ENCODE results near the gene FUNDC1.
"Not testable (repeated sequence)": the region's sequence is repeated elsewhere in the genome, so short reads cannot be mapped to it uniquely, and the experiment has no call there.

FUNDC1 gene, protein sequence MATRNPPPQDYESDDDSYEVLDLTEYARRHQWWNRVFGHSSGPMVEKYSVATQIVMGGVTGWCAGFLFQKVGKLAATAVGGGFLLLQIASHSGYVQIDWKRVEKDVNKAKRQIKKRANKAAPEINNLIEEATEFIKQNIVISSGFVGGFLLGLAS

GRCh38 chrX:44542567-44543325 lies at the start of gene FUNDC1:
FUNDC1 (minus strand) TSS chrX:44542859; CDS start chrX:44542832, 27 bp downstream.
- peak; percentile 85 for DNase-seq (ENCODE audit: extremely low read depth in 1 of 2, low read depth in 1 of 2)

- no peak for DNase-seq (ENCODE audit: extremely low read depth in 1 of 2, low read depth in 1 of 2)
Measured at GRCh38 chrX:44585866-44586265, 43.2 kb upstream of the FUNDC1 start.

DNA sequence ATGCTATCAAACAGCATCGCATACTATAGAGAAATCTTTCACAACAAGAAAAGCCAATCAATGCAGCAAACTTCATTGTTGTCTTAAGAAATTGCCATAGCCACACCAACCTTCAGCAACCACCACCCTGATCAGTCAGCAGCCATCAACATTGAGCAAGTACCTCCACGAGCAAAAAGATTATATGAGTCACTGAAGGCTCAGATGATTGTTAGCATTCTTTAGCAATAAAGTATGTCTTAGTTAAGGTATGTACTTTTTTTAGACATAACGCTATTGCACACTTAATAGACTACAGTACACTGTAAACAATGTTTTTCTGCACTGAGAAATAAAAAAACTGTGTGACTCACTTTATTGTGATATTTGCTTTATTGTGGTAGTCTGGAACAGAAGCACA lies 37.8 kb upstream of the FUNDC1 start:
- no peak for DNase-seq (ENCODE audit: extremely low read depth in 1 of 2, low read depth in 1 of 2)

- DNase-seq (ENCODE audit: extremely low read depth in 1 of 2, low read depth in 1 of 2): no peak
Measured at GRCh38 chrX:44572340-44572938, 29.8 kb upstream of the FUNDC1 start.

DNA sequence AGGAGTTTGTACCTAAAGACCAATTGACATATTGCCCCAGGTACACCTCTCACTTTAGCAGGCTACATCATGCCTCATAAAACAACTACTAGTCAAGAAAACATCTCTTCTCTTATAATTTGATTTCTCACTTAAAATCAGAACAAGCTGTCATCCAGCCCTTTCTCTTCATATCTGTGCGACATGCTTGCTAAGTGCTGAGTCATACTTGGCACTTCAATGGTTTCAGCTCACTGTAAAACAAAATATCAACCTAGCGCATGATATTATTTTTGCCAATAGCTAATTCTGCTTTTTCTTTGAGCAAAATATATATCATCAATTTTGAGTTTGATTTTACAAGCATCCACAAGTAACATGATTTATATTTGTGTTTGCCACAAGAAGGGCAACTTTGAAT lies 27.9 kb upstream of the FUNDC1 start:
- no peak for DNase-seq (ENCODE audit: extremely low read depth in 1 of 2, low read depth in 1 of 2)

DNA sequence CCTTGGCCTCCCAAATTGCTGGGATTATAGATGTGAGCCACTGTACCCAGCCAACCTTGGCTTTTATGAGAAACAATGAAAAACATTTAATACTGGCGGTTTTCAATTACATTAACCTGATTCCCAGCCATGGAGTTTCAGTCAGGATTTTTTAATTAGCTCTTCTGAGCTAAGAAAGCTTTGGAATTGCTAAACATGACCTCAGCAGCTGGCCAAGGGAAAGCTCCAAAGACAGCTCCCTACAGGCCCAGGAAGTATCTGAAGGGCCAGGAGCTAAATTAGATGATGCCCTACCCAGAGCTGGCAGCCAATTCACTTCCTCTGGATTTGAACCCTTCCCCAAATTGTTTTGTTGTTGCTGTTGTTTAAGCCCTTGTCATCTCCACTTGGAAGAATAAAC lies 26.5 kb upstream of the FUNDC1 start:
- DNase-seq (ENCODE audit: extremely low read depth in 1 of 2, low read depth in 1 of 2): no peak

DNA sequence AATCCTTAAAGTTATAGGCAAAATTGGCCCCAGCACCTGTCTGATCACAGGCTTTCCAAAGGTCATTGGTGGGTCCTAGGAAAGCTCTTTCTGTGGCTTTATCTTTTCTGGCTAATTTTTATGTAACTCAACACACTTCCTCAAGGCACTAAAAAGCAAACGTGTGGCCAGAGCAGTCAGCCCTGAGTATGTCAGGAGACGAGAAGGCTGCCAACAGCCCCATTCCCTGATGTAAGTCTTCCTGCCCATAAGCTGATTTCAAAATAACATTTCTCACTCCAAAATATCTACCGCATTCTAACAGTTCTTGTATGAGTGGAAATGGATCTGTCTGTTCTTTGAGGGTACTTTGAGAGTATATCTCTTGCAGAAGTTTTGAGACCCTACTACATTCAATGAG lies 25.5 kb upstream of the FUNDC1 start:
- no peak for DNase-seq (ENCODE audit: extremely low read depth in 1 of 2, low read depth in 1 of 2)

- not testable (repeated sequence) for DNase-seq (ENCODE audit: extremely low read depth in 1 of 2, low read depth in 1 of 2)
Measured at GRCh38 chrX:44561896-44562295, 19.2 kb upstream of the FUNDC1 start.

DNA sequence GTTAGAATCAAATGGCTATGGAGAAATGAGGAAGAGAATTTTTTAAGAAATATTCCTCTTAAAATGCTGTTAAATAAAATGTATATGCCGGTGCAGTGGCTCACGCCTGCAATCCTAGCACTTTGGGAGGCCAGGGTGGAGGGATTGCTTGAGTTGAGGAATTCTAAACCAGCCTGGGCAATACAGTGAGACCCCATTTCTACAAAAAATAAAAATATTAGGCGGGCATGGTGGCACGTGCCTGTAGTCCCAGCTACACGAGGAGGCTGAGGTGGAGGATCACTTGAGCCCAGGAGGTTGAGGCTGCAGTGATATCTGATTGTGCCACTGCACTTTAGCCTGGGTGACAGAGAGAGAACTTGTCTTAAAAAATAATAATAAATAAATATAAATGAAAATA lies 7.9 kb upstream of the FUNDC1 start:
- no peak for DNase-seq (ENCODE audit: extremely low read depth in 1 of 2, low read depth in 1 of 2)

- DNase-seq (ENCODE audit: extremely low read depth in 1 of 2, low read depth in 1 of 2): not testable (repeated sequence)
Measured at GRCh38 chrX:44545454-44545853, 2.8 kb upstream of the FUNDC1 start.

GRCh38 chrX:44544036-44544435 lies 1.4 kb upstream of the FUNDC1 start:
- no peak for DNase-seq (ENCODE audit: extremely low read depth in 1 of 2, low read depth in 1 of 2)

DNA sequence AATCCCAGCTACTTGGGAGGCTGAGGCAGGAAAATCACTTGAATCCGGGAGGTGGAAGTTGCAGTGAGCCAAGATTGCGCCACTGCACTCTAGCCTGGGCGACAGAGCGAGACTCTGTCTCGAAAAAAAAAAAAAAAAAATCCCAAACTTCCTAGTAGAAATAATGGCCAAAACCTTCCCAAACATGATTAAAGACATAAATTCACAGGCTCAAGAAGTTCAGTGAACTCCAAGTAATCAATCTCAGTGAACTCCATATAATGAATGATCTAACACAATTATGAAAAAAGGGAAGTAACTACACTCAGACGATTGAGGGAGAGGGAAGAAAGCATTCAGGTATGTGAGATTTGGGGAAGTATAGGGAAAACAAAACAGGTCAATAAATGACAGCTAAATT lies 6.5 kb downstream of the FUNDC1 start:
- DNase-seq (ENCODE audit: extremely low read depth in 1 of 2, low read depth in 1 of 2): no peak

DNA sequence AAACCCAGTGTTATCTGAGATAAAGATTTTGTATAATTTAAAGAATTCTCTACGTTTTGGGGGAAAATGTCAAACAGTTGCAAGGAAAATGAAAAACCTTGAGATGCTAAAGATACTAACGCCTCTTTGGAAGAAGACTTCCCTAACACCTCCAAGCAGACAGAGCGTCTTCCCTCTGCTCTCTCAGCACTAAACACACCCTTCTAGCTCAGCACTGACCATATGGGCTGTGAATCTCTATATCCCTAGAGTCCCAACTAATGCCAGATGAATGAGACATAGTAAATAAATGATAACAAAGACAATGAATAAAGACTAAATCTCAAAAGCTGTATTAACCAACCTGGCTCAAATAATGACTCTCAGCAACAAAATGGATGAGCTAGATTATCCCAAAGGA lies 13.3 kb downstream of the FUNDC1 start:
- no peak for DNase-seq (ENCODE audit: extremely low read depth in 1 of 2, low read depth in 1 of 2)

DNA sequence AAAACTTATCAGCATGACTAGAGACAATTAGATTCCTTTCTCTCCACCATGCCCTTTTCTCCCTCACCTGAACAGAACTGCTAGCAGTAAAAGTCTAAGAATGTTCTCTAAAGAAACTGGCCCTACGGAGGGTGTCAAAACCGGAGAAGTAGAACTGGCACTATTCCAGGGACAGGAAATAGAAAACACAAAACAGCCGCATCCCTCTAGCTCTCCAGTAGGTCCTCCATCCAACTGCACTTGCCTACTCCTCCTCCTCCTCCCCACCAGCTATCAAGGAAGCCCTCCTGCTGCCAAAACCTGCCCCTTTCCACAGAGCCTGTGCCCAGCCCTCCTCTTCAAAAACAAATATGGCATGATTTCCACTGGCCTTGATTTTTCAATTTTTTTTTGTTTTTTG lies 28.4 kb downstream of the FUNDC1 start:
- DNase-seq (ENCODE audit: extremely low read depth in 1 of 2, low read depth in 1 of 2): no peak

GRCh38 chrX:44507292-44507691 lies 35.4 kb downstream of the FUNDC1 start:
- peak in 1 of 2 donors; percentile 8 for DNase-seq (ENCODE audit: extremely low read depth in 1 of 2, low read depth in 1 of 2)

DNA sequence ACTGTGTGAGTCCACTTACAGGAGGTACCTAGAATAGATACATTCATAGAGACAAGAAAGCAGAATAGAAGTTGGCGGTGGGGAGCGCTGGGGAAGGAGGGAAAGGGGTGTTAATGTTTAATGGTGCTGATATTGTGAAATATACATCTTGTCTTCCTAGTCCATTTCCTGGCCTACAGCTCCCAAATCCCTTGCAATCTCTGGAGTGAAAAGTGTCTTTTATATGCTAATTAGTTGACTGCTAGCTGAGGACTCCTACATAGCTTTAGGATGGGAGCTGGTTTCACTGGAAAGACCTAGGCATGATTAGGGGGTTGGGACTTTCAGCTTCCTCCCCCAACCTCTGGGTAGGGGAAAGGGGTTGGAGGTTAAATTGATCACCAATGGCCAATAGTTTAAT lies 36.0 kb downstream of the FUNDC1 start:
- DNase-seq (ENCODE audit: extremely low read depth in 1 of 2, low read depth in 1 of 2): no peak

DNA sequence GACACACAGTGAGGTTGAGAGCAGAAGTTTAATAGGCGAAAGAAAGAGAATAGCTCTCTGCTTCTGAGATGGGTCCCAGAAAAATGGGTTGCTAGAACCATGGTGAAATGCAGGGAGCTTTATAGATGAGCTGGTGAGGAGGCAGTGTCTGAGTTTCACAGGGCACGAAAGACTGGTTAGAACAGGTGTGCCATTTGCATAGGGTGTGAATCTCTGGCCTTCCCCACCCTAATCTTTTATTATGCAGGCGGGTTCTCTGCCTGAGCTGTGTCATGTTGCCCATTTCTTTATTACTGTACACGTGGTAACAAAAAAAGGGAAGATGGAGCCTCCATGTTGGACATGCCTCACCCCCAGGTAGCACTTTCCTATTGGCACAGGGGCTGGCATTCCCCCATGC lies 39.1 kb downstream of the FUNDC1 start:
- no peak for DNase-seq (ENCODE audit: extremely low read depth in 1 of 2, low read depth in 1 of 2)

DNA sequence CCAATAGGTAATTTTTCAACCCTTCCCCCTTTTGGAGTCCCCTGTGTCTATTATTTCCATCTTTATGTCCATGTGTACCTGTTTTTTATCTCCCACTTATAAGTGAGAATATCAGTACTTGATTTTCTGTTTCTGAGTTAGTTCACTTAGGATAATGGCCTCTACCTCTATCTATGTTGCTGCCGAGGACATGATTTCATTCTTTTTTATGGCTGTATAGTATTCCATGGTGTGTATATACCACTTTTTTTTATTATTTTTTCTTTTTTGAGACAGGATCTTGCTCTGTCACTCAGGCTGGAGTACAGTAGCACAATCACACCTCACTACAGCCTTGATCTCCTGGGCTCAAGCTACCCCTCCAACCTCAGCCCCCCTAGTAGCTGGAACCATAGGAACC lies 47.6 kb downstream of the FUNDC1 start:
- DNase-seq (ENCODE audit: extremely low read depth in 1 of 2, low read depth in 1 of 2): no peak

- no peak for DNase-seq (ENCODE audit: extremely low read depth in 1 of 2, low read depth in 1 of 2)
Measured at GRCh38 chrX:44494357-44494756, 48.3 kb downstream of the FUNDC1 start.

DNA sequence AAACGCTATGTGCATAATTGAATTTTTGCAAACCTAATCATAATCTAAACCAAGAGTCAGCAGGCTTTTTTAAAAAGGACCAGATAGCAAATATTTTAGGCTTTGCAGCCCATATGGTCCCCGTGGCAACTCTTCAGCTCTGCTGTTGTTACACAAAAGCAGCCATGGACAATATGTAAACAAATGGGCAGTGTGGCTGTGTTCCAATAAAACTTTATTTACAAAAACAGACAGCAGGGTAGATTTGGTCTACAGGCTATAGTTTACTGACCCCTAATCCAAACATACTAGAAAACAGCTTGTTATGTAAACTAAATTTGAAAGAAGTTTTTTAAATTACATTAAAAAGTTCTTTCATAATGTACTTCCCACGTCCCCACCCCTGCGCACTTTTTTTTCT lies 53.1 kb downstream of the FUNDC1 start:
- DNase-seq (ENCODE audit: extremely low read depth in 1 of 2, low read depth in 1 of 2): no peak

GRCh38 chrX:44484607-44485146 lies 58.0 kb downstream of the FUNDC1 start:
- no peak for DNase-seq (ENCODE audit: extremely low read depth in 1 of 2, low read depth in 1 of 2)

GRCh38 chrX:44483965-44484606 lies 58.6 kb downstream of the FUNDC1 start:
- no peak for DNase-seq (ENCODE audit: extremely low read depth in 1 of 2, low read depth in 1 of 2)
